Neural crest cell (in vitro differentiated cells): ENCODE measurements around the gene THTPA. TPM values are rescaled to one million over a fixed set of nuclear protein-coding genes. Genes with fewer than 3 reads are reported as not detected.

Source experiments
- DNase-seq: peaks from one replicate; pipeline ENCODE4 v3.0.0; 2021; ENCODE audit warnings: low read depth, mixed read lengths, low spot score
- H3K27ac Mint-ChIP-seq: one replicate; pipeline ENCODE4 v1.8.0; 2021; ENCODE audit warnings: mild to moderate bottlenecking, mixed read lengths; ENCODE audit not compliant: unreplicated experiment
- H3K27me3 Mint-ChIP-seq: 2 replicates; pipeline ENCODE4 v1.8.0; 2021; ENCODE audit warnings: low read depth, mild to moderate bottlenecking, mixed read lengths
- H3K36me3 Mint-ChIP-seq: 2 replicates; pipeline ENCODE4 v1.8.0; 2021; ENCODE audit warnings: low read depth, mild to moderate bottlenecking, mixed read lengths
- H3K4me1 Mint-ChIP-seq: 2 replicates; pipeline ENCODE4 v1.8.0; 2021; ENCODE audit warnings: mixed read lengths
- H3K4me3 Mint-ChIP-seq: one replicate; pipeline ENCODE4 v1.8.0; 2021; ENCODE audit warnings: mild to moderate bottlenecking, mixed read lengths
- H3K9me3 Mint-ChIP-seq: 2 replicates; pipeline ENCODE4 v1.8.0; 2021; ENCODE audit warnings: mixed read lengths
- CTCF ChIP-seq: fragments of 200-600 bp; sonication (generic); conservative IDR thresholded peaks from 2 replicates; pipeline ENCODE4 v1.5.0; 2021; ENCODE audit warnings: antibody characterized with exemption, mild to moderate bottlenecking
- total RNA-seq: library from RNA; stranded (reverse); gene quantifications from 2 replicates; pipeline ENCODE4 v1.2.1, GENCODE V29; 2021

THTPA gene
- total RNA-seq, 1 donor from 2014 or later: 19.4 TPM

GRCh38 chr14:23572836-23573235 is 16.8 kb downstream of the THTPA start:
- Mint-ChIP-seq H3K4me3 (peak overlapping the region; percentile 5), H3K27me3 (peaks cover 73% of the 10 kb centered on the region), H3K4me1 (peaks cover 20% of the 10 kb centered on the region), H3K36me3 (no peaks in the 10 kb centered on the region), H3K27ac (no peak overlapping the region), H3K9me3 (no peaks in the 10 kb centered on the region)
- no peak for DNase-seq
- TF ChIP-seq CTCF: no peak

GRCh38 chr14:23573384-23574015 is 17.4 kb downstream of the THTPA start:
- H3K27ac Mint-ChIP-seq: no peak overlapping the region

DNA sequence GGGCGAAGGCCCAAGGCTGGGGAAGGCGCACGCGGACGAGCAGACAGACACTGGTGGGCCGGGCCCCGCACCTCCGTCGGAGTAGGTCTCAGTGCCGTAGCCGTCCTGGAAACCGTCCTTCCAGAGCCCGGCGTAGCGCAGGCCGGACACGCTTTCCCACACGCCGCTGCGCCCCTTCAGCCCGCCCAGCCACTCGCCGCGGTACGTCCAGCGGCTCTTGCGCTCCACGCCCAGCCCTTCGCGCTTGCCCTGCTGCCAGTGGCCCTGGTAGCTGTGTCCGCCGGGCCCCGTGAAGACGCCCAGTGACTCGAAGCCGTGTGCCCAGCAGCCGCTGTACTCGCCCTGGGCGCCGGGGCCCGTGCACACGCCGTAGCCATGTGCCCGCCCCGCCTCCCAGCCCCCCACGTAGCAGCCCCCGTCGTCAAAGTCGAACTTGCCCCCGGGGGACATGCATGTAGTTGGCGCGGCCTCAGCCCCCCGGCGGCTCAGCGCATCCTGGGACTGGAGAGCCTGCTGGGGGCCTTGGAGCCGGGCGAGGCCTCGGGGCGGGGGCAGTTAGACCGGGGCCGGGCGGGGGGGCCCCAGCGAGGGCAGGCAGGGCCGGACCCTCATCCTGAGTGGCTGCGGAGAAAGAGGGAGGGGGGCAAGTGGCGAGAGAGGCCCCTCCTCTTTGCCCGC is 21.1 kb downstream of the THTPA start:
- H3K4me1 Mint-ChIP-seq: peaks cover 12% of the 10 kb centered on the region
- no peak overlapping the region for H3K4me3 Mint-ChIP-seq
- no peaks in the 10 kb centered on the region for H3K9me3 Mint-ChIP-seq
- DNase-seq: no peak
- H3K27me3 Mint-ChIP-seq: peaks cover 85% of the 10 kb centered on the region
- TF ChIP-seq CTCF: no peak
- no peaks in the 10 kb centered on the region for H3K36me3 Mint-ChIP-seq
- no peak overlapping the region for H3K27ac Mint-ChIP-seq

More at GRCh38 chr14:23573384-23574015, 17.4 kb downstream of the THTPA start:
- DNase-seq: no peak
- no peaks in the 10 kb centered on the region for H3K9me3 Mint-ChIP-seq
- H3K4me1 Mint-ChIP-seq: peaks cover 17% of the 10 kb centered on the region
- peaks cover 77% of the 10 kb centered on the region for H3K27me3 Mint-ChIP-seq
- H3K36me3 Mint-ChIP-seq: no peaks in the 10 kb centered on the region
- peak overlapping the region; percentile 13 for H3K4me3 Mint-ChIP-seq
- TF ChIP-seq CTCF: no peak

DNA sequence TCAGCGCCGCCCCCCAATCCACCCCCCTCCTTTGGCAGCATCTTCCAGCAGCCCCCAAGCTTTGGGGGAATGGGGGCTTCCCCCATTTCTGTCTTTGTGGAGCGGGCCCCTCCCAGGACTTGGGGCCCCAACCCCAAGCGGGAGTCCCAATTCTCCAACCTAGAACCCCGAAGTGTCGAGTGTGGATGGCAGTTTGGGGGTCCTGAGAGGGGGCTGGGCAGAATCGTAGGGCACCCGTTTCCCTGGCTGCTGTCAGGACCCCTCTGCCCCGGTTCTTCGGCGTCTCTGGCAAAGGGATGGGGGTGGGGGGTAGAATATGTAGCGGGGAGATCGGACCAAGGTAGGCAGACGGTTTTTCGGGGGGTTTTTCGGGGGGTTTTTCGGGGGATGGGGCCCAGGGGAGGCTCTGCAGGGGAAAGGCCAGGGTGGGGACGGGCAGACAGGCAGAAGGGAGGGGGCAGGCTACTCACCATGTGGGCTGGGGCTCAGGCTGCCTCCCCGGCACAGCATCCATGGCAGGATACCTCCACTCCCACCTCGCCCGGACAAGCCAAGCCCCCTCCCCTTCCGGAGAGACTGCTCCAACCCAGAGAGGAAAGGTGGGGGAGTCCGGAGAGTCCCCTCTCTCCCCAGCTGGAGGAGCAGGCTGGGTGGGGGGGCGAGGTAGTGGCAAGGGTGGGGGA is 21.8 kb downstream of the THTPA start:
- Mint-ChIP-seq H3K9me3 (no peaks in the 10 kb centered on the region), H3K27ac (no peak overlapping the region), H3K36me3 (no peaks in the 10 kb centered on the region), H3K4me3 (no peak overlapping the region), H3K27me3 (peaks cover 85% of the 10 kb centered on the region), H3K4me1 (peaks cover 12% of the 10 kb centered on the region)
- DNase-seq: no peak
- no peak for TF ChIP-seq CTCF

DNA sequence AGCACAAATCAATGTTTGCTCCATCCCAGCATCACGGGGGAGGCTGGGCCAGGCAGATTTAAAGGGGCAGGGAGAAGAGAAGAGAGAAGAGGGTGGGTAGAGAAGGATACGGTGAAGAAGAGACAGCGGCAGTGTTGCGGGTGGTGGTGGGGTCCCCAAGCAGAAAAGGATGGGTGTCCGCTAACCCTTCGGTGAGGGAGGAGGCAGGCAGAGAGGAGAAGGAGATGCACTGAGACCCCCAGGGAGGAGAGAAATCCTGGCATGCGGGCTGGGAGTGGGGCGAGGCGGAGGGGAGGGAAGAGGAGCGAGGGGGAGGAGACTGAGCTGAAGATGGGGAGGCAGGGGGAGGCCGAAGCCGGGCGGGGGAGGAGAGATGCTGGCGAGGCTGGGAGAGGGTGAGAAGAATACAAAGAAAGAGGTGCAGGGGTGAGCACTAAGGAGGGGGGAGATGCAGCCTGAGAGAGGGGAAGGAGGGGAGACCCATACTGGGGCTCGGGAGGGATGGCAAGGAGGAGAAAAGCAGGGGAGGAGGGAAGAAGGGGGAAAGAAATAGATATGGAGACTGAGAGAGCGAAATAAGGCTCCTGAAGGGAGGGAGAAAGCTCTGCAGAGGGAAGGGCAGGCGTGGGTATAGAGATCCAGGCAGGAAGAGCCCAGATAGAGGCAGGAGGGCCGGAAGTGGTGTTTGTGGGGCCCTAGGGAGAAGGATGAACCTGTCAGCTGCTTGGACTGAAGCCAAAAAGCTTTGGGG is 22.7 kb downstream of the THTPA start, which contains the start of gene JPH4:
Gene JPH4 (minus strand): TSS at position 231 of the 751 bp plus-strand sequence. CDS start 1,337 bp downstream, outside the sequence.
- no peak for TF ChIP-seq CTCF
- DNase-seq: no peak
- no peaks in the 10 kb centered on the region for H3K9me3 Mint-ChIP-seq
- H3K27me3 Mint-ChIP-seq: peaks cover 81% of the 10 kb centered on the region
- H3K36me3 Mint-ChIP-seq: no peaks in the 10 kb centered on the region
- H3K27ac Mint-ChIP-seq: no peak within 1 kb of the TSS
- peaks cover 9% of the 10 kb centered on the region for H3K4me1 Mint-ChIP-seq
- peak within 1 kb of the TSS; percentile 48 for H3K4me3 Mint-ChIP-seq
